Endothelial cell of umbilical vein (primary cell): Measurements from ENCODE around the gene BIN2.

Experiments used
- CTCF ChIP-seq, 2 donors: IDR thresholded peaks; 1 replicate in 1 of 2; 2 replicates in 1 of 2; pipeline ENCODE4 v1.5.1; 2011; ENCODE audit warnings: low read length in 2 of 2, mild to moderate bottlenecking in 2 of 2, moderate library complexity in 2 of 2, control low read depth in 1 of 2, inconsistent platforms in 1 of 2, low read depth in 1 of 2; ENCODE audit not compliant: insufficient read depth in 1 of 2; ENCODE audit errors: extremely low read depth in 1 of 2
- JUN ChIP-seq: IDR thresholded peaks from 2 replicates; pipeline ENCODE4 v1.6.1; 2011; ENCODE audit warnings: borderline replicate concordance, low read depth; ENCODE audit not compliant: insufficient read length, insufficient read depth
- POLR2AphosphoS5 ChIP-seq: IDR thresholded peaks from 2 replicates; pipeline ENCODE4 v1.6.1; 2012; ENCODE audit warnings: low read depth, mild to moderate bottlenecking, control low read depth, low read length, moderate library complexity; ENCODE audit not compliant: insufficient read depth

GRCh38 chr12:51320695-51321320 lies 3.2 kb downstream of the BIN2 start:
- TF ChIP-seq CTCF (IDR thresholded peaks at IDR 0.05; ENCODE audit: extremely low read depth in 1 of 2, insufficient read depth in 1 of 2, low read depth in 1 of 2, low read length in 2 of 2) = no peak
- TF ChIP-seq POLR2AphosphoS5 = no peak
- no peak for TF ChIP-seq JUN
